ENCODE results near the gene MBP.

The MBP gene

DNA sequence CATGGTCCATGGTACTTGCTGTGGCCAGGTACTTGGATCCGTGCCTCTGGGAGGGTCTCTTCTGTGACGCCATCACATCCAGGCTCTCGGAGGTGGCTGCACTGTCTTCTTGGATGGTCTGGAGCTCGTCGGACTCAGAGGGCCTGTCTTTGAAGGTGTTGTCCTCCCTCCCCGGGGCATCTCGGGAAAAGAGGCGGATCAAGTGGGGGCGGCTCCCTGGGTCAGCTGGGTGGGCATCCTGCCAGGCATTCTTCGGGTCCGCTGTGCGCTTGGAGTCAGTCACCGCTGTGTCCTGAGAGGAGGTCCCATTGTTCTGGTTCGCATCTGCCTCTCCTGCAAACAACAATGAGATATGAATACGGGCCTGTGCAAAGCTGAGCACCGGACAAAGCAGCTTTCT is 115.6 kb downstream of the MBP start:
- DNase-seq: no peak

DNA sequence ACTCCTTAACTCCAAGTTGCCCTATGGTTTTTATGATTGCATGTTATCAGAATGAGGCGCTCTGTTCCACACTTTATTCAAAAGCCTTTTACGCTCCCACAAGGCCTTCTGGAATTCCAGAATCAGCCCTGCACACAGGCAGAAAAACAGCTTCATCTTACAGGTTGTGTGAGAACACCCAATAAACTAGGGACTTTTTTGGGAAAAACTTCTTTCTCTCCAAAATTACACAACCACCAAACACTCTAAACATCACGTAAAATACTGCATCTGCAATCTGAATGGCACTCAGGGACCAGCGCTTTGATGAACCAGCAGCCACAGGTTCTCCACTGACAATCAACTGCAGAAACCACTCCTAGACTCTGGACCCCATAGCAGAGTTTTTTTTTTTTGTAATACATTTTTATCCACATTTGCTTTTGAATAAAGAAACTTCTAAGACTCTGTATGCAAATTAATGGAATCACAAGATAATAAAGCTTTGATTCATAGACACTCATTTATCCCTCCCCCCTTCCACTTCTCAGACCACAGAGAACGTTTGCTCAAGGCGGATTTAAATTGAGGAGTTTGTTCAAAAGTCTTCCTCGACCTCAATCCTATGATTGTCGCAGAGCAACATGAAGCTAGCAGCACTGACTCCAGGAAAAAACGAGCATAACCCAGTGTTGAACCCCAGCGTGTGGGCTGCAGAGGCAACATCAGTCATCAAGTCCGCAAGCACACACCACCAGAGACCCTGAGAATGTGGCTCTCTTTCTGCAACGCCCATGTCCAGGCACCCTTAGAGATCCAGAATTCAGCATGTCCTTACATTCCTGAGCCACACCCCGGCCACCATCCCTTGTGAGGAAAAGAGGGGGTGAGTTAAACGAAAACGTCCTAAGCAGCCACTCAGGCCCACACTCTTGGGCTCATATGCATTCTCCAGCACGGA is 116.5 kb downstream of the MBP start:
- no peak for DNase-seq

DNA sequence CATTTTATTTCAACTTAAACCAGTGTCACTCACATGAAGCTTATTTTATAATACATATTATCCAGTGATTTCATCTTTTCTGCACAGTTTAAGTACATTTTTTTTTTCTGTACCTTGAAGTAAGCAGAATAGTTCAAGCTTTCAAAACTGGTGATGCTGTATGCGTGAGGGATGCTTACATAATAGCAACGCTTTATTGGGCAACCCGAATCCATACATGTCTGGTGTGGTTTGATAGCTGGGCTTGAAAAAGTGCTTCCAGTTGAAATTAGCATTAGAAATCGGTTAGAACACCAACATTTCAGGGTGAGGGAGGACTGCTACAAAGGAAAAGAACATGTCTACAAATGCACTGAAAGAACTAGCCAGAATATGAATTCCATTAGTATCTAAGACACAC is 117.4 kb downstream of the MBP start:
- DNase-seq: no peak

DNA sequence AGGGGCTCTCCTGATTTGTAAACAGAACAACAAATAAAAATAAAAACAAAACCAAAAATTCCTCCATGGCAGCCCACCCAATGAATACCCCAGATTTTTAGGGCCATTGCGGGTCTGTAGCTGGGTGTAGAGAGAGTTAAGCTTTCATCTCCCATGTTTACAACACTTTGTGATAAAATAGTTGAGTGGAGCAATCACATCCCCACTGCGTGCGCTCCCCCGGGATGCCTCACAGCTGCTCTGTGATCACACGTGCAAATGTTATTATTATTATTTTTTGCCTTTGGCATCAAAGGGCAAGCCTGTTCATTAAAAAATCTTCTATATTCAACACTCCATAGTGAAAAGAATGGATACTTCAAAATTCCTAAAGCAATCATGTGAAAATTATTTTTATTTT is 118.0 kb downstream of the MBP start:
- no peak for DNase-seq

- DNase-seq: no peak
Measured at GRCh38 chr18:77013811-77014521, 118.6 kb downstream of the MBP start.

GRCh38 chr18:77012806-77013541 is 119.6 kb downstream of the MBP start:
- DNase-seq: no peak

GRCh38 chr18:77012120-77012519 is 120.5 kb downstream of the MBP start:
- no peak for DNase-seq

- no peak for DNase-seq
Measured at GRCh38 chr18:77009675-77010074, 122.9 kb downstream of the MBP start.

DNA sequence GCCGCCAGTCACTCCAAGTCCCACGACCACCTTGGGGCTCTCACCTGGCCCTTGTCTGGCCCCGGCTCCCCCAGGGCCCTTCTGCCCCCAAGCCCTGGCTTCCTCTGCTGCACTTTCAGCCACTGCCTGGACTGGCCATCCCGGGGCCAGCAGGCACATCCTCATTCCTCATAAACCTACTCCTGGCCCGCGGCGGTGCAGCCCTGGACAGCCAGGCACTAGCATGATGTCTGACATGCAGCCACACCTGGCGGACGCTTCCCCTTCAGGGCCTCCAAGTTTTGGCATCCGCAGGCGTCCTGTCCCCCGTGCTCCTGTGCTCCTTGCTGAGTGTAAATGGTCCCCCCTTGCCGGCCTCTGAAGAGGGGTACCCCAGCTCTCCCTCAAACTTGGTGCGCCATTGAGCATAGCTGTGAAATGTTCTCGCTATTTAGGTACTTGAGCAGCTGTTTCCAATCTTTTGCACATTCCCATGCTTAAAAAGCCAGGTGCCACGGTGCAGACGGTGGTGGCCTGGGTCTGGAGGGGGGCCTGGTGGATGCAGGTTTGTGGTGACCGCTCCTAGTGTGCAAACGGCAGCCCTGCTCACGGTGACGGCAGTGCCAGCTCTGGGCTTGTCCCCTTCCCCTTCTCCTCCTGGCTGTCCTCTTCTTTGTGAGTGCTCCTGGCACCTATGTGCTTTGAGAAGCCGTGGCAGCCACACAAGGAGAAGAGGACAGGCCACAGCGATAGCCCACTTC is 123.8 kb downstream of the MBP start:
- DNase-seq: no peak

GRCh38 chr18:77008006-77008405 is 124.6 kb downstream of the MBP start:
- no peak for DNase-seq

DNA sequence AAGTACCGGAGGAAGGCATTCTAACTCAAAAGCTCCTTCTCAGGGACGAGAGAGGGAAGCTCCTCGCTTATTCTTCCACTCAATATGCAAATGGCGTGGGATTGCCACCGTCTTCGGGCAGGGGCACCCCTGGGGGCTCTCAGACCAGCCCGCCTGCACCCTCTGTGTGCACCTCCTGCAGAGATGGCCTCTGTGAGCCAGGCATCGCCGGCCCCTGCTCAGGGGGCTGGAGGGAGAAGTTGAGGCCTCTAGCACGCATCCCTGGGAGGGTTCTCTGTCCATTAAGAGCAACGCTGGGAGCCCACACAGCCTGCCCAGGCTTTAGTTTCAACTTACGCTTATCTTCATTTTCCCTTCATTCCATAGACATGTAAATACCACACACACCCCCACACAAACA is 125.3 kb downstream of the MBP start:
- DNase-seq: no peak

GRCh38 chr18:77006305-77007175 is 126.0 kb downstream of the MBP start:
- DNase-seq: no peak

DNA sequence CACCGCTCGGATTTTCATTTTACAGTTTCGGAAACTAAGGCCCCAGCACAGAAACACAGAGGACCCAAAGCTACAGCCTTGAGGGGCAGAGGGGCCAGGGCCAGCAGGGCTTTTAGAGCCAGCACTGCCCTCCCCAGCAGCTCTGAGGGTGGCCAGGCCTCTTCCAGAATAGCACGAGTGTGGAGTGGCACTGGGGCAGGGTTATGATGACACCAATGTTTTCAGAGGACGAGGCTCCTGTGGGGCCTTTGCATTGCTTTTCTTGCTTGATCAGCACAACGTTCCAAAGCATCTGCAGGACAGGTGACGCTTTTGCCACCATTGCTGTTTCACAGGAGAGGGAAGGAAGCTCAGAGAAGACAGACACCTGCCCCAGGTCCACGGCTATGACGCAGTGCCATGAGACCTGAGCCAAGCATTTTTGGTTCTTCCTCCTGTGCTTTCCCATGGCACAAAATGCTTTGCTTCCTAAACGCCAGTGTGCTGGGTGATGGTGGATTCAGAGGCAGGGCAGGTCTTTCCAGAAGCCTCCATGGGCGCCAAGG is 126.9 kb downstream of the MBP start:
- DNase-seq: no peak

DNA sequence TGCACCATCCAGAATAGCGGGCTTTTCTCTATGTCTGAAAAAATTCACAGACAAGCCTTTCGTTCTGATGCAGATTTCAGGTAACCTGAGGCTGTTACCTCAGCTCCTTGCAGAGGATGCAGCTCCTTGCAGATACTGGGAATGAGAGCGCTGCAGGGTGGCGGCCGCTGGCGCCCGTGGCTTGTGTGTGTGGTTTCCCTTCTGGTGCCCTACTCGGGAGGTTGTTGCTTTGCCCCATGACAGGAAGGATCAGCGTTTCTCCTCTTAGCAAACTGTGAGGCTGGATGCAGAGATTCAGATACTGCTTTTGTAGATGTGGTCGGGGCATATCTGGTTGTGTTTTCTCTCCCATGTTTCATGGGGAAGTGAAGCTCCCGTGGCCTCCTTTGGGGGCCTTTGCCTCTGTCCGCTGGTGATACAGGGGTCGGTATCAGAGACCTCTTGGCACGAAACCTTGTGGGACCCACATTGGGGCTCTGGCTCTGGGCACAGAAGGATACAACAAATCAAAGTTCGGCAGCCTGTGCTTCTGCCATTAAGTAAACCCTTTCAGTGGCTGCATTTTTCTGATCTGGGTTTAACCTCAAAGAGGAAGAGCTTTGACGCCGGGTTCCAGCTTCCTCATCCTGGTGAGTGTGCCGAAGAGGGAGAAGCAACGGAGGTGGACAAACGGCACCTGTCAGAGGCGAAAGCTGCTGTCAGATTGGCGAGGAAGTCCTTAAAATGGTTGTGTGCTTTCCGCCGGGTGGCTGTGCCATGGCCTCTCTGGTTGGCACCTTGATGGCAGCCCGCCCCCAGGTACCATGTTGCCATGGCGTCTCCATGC is 127.8 kb downstream of the MBP start:
- DNase-seq: no peak

DNA sequence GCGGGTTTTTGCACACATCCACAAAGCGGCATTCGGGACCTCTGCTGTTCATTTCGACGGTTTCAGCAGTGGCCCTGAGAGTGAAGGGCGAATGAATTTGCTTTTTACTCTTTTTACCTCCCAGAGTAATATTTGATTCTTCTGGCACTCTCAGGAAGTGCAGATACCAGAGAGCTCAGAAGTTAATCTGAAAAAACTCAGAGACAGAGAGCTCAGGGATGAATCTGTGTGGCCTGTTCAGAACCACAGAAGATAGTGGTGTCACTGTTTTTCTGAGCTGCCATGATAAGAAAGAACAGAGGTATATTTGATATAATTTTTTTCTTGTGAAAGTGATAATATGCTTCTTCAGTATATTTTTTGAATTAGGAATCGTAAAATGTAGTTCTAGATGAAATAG is 129.3 kb downstream of the MBP start:
- no peak for DNase-seq

DNA sequence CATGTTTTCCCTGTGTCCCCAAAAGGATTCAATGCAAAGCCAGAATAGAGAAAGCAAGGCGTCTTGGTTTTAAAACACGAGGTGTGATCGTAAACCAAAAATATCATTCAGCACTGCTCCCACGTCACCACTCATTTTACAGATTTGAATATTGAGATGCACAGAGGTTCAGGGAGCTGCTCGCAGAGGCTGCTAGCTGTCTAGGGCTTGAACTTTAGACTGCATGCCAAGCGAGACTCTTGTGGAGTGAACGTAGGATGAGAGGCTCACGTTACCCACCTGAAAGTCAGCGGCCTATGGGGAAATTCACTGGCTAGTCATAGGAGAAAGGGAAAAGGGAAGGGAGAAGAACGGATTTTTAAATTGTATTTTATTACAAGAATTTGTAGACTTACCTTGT is 130.1 kb downstream of the MBP start:
- DNase-seq: no peak

DNA sequence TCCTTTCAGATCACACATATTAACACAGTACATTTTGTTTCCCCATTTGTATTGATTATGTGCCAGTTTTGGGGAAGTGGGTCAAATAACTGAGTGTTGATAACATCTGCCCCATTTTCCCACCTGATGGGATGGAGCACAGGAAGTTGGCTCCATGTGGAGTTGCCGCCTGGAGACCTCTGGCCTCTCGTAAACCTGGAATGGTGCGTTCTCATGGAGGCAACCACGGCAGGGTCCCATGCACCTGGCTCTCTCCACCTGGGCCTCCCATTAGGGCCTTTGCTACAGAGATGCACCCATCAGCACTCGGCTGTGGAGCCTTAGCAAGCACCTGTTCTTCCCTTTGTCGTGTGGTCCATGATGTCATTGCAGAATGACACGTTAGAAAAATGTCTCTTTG is 130.6 kb downstream of the MBP start:
- DNase-seq: no peak

GRCh38 chr18:77001041-77001440 is 131.5 kb downstream of the MBP start:
- no peak for DNase-seq

- DNase-seq: peak; percentile 69
Measured at GRCh38 chr18:77000527-77000926, 132.1 kb downstream of the MBP start.

GRCh38 chr18:76999077-76999476 is 133.5 kb downstream of the MBP start:
- no peak for DNase-seq

Data from activated T-cell treated with anti-CD3 and anti-CD28 coated beads, Interleukin-2, amount 50 U/mL, for 1 hour (primary cell).